ENCODE results near the gene NPRL2.

The NPRL2 gene

DNA sequence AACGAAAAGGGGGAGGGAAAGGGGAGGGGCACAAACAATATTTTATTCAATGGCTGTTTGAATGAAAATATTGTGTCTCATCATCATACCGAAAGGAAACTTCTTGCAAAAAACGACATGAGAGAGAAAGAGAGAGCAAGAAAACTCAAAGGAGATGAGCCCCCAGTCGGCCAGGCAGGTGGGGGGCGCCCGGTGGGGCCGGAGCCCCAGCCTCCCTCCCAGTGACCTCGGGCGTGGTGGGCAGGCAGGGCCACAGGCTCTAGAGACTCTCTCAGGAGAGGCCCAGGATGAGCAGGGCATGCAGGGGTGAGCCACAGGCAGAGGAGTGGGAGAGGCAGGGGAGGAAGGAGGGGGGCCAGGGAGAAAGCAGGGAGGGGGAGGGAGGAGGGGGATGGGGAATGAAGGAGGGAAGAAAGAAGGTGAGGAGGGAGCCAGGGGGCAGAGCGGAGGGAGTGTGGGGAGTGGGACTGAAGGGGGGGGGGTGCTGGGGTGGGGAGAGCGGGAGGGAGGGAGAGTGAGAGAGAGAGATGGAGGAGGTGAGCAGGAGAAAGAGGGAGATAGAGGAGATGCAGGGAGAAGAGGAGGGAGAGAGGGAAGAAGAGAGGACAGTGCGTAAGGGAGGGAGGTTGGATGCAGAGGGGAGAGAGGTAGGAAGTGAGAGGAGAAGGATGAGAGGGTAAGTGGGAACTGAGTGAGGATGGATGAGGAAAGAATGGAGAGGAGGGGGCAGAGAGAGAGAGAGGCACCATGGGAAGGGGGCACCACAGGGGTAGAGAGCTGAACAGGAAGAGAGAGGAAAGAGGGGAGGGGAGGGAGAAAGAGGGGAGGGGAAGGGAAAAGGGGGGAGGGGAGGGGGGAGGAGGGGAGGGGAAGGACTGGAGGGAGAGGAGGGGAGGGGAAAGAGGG, 22.8 kb upstream of the NPRL2 start:
- no peak for DNase-seq

- no peak for DNase-seq
These were observed 21.8 kb upstream of the NPRL2 start for GRCh38 chr3:50372349-50372748.

- no peak for DNase-seq
These were observed 20.6 kb upstream of the NPRL2 start for GRCh38 chr3:50371133-50371685.

DNA sequence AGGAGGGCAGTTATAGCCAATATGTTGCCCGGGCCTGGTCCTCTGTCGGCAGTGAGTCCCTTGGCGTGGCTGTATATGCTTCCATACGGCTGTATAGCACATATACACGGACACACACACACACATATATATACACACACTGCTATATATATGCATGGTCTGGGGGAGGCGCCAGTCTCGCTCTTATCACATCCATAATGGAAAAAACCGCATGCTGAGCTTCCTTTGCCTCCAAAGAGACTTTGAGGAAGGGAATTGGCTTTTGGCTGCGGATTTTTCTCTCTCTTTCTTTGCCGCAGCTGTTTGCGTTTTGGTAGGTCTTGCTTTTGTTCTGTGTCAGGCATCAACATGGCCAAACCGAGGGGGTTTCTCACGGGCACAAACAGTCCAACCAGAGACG, 20.0 kb upstream of the NPRL2 start:
- DNase-seq: no peak

DNA sequence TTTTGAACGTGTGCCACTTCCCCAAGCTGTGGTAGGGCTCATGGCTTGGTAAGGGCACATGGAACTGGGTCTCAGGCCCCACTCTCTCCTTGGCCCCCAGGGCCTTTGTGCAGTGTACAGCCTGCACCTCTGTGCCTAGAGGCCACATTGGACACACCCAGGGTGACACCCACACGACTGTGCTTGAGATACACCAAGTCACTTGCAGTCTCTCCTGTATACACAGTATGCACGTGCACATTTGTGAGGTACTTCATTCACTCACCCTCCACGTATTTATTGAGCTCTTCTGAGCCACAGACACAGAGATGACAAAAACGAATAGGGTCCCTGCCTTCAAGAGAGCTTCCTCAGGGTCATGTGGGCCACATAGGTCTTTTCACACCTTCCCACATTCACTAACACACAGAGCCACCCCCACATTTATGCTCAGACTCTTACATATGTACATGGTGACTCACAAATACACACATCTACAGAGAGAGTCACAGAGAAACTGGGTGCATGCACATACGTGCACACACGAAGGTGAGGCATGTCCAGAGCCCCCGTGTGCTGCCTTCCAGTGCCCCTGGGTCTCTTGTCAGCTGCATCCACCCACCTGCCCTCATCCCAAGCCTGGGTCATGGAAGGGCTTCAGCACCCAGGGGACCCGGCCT, 18.6 kb upstream of the NPRL2 start:
- DNase-seq: no peak

GRCh38 chr3:50365842-50366220, 15.3 kb upstream of the NPRL2 start:
- DNase-seq: no peak

- peak; percentile 93 for DNase-seq
These were observed 14.7 kb upstream of the NPRL2 start for GRCh38 chr3:50365080-50365841.

DNA sequence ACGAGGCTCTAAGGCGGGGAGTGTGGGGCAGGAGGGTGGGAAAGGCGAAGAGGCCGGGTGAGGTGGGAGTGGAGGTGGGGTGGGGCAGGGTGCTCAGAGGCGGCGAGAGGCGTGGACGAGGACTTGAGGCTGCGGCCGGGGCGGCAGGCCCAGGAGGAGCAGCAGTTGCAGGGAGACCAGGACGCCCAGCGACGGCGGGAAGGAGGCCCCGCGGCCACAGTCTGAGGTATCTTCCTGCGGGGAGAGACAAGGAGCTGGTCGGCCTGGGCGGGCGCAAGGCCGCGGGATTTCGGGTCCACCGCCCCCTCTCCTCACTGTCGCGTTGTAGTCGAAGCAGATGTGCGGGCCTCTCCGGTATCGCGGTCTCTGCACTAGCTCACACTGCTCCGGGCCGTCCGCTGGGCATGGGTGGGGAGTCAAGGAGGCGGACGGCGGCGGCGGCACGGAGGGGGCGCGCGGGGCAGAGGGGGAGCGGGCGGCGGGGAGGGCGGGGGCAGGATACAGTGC, 14.1 kb upstream of the NPRL2 start:
- no peak for DNase-seq

GRCh38 chr3:50359760-50360110, 9.2 kb upstream of the NPRL2 start:
- DNase-seq: no peak

DNA sequence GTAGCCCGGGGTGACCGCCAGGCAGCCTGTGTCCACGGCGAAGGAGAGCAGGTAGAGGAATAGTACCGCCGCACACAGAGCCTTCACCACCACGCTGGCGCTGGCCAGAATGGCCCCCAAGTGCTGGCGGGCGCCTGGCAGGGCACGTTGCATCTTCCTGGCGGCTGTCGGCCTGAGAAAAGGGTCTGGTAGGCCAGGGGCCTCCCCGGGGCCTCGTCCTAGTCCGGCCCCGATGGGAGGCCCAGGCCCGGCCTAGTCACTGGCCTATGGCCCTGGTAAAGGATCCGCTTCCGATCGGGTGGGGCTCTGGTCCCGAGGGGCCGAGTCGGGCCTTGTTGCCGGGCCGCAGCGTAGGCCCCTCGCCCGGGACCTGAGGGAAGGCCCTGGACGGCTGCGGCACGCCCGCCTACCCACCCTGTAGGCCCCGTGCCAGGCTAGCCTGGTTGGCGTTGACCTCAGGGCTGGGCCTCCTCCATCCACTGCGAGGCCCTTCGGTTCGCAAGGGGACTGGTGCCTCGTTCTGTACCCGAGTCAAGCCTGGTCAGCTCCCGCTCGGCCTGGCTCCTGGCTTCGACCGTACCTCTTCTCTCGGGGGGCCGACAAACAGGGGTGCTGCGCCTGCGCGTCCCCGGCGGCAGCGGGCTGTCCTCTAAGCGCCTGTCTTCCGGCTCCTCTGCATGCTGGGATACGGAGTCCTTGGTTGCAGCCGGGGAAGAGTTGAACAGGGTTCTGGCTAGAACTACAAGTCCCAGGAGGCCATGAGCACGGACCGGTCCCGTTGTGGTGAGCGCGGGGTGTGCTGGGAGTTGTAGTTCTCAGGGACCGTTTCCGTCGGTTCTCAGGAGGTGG, 8.6 kb upstream of the NPRL2 start, which contains the start of gene TMEM115:
Gene TMEM115 (minus strand): TSS at position 611 of the 849 bp plus-strand sequence. CDS start 458 bp downstream, at position 153.
- DNase-seq: peak; percentile 98

GRCh38 chr3:50358355-50358910, 7.9 kb upstream of the NPRL2 start:
- DNase-seq: no peak

DNA sequence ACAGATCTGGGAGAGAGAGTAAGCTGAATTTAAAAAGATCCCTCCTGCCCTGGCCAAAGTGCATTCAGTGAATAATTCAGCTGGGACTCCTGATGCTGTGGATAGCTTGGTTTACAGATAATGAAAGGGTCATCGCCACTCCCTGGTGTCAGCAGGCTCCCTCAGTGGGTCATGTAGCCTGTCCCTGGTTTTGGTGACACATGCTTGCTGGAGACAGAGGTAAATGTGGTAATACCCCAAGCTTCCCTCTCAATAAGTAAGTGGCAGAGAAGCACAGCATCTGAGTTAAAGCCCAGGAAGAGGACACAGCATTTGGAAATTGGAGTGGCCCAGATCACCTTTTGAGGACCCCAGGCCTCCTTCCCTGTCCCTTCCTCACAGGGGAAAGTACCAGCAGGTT, 6.9 kb upstream of the NPRL2 start:
- no peak for DNase-seq

DNA sequence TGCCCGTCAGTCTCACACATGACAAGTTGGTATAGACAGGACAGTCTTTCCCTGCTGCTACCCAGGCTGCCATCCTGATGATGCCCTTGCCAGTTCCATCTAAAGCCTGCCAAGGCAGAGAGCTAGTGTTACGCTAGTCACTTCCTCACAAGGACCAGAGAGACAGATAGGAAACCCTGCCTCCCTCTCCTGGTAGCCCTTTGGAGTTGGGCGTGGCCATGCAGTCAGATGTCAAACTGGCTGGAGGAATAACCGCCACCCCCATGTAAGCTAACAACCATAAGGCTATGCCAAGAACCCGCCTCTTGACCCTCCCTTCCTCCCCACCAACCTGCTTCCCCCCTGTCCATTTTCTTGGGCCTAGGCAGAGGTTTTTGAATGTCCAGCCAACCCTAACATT, 6.0 kb upstream of the NPRL2 start:
- DNase-seq: no peak

- no peak for DNase-seq
These were observed 5.4 kb upstream of the NPRL2 start for GRCh38 chr3:50355829-50356552.

- DNase-seq: no peak
These were observed 4.3 kb upstream of the NPRL2 start for GRCh38 chr3:50354850-50355249.

DNA sequence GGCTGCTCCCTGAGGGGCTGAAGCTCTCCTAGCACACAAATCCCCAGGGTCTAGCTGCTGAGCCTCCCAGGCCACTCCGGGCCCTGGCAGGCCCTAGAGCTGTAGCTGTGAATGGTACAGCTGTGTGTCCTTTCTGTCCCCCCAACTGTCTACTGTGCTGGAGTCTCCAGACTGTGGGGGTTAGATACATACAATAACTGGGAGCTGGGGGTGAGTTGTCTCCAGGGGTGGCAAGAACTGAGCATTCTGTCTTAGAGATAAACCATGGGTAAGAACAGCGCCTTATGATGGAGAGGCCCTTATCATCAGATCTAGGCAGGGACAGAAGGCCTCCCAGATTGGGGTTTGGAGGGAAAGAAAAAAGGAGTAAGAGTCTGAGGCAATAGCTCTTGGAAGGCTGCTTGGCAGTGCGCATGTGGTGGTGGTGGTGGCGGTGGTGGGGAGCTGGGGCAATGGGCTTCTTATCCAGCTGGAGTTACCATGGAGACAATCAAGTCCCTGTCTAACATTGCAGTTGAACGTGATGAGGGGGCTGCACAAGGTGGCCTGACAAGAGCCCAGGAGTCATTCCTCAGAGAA, 3.7 kb upstream of the NPRL2 start:
- DNase-seq: no peak

- no peak for DNase-seq
These were observed 2.9 kb upstream of the NPRL2 start for GRCh38 chr3:50353245-50354004.

DNA sequence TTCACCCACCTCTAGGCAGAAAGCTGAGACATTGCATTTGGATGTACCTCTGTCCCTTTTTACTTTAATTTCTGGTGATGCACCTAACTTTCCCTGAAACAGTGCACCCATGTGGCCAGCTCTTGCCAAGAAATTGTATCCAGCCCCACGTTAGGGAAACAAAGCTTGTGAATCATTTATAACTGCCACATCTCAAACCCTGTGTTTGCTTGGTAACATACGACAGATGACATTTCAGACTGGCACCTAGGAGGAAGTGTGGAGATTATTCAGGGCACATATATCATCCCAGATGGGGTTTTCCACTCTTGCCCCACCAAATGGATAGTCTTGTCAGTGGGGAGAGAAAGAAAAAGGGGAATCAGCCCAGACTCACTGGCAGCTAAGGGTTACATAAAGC, 2.2 kb upstream of the NPRL2 start:
- DNase-seq: no peak

GRCh38 chr3:50351323-50351697, 735 bp upstream of the NPRL2 start:
- no peak for DNase-seq

- no peak for DNase-seq
These were observed 405 bp downstream of the NPRL2 start for GRCh38 chr3:50350213-50350526.

All from CD4-positive, alpha-beta T cell treated with Interleukin-4 for 4 hours (primary cell).